ENCODE data around the gene CD79B. TPM values are rescaled to one million over a fixed set of nuclear protein-coding genes. Genes with fewer than 3 reads are reported as not detected.

The CD79B gene
- total and polyA plus RNA-seq, 2 experiments from 2014 or later, result 1.3 to 2.5 TPM

DNA sequence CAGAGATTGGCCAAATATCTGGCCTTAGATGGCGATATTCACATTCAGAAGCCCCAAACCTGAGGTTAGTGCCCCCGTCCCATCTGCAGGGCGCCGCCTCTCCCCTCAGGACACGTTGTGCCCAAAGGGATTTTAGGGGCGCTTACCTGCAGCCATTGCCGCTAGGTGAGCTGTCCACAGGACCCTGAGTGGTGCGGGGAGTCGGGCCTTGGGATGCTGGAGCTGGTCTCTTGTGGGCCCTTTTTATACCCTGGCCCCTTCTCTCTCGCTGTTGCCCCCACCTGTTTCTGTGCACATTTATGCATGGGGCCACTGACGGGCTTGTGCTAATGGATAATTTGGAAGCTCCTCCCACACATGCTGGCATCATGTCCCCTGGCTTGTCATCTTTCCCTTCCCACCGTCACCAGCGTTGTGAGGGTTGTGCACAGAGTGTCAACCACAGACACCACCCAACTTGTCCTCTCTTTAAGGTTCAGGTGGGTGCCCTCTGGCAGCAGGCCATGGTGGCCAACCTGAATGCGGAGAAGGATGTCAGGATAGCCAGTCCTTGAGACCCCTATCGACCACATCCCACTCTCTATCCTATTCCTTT, 21.0 kb downstream of the CD79B start, which contains the start of gene CSHL1:
CSHL1 (minus strand) TSS at position 218 of the 595 bp plus-strand sequence; CDS start at position 156, 62 bp downstream.
- Histone ChIP-seq H3K79me2 (replicated peaks; ENCODE audit: insufficient read depth) (no peaks in the 10 kb centered on the region), H4K20me1 (replicated peaks; ENCODE audit: insufficient read depth) (no peaks in the 10 kb centered on the region), H3K27ac (ENCODE audit: low read depth) (no peak within 1 kb of the TSS), H3K4me1 (ENCODE audit: insufficient read depth) (no peaks in the 10 kb centered on the region; the same call in 1 of the 2 replicates), H3K9me2 (ENCODE audit: insufficient read depth) (no peaks in the 10 kb centered on the region), H3K4me2 (peak within 1 kb of the TSS; percentile 21), H3K4me3 (no peak within 1 kb of the TSS), H2AFZ (peak within 1 kb of the TSS; percentile 16; the same call in 1 of the 2 replicates), H3F3A (replicated peaks; ENCODE audit: low read depth) (no peaks in the 10 kb centered on the region), H3K27me3 (ENCODE audit: insufficient read depth) (no peaks in the 10 kb centered on the region), H3K36me3 (ENCODE audit: insufficient read depth) (no peaks in the 10 kb centered on the region)
- no peak for TF ChIP-seq JUNB (IDR thresholded peaks at IDR 0.05; ENCODE audit: unreplicated experiment)
- no peak for TF ChIP-seq ZNF331 (CRISPR knock-in tag; IDR thresholded peaks at IDR 0.05; ENCODE audit: low read depth)
- TF ChIP-seq NANOG (IDR thresholded peaks at IDR 0.05; ENCODE audit: borderline replicate concordance), result no peak
- TF ChIP-seq, protein P1, sequence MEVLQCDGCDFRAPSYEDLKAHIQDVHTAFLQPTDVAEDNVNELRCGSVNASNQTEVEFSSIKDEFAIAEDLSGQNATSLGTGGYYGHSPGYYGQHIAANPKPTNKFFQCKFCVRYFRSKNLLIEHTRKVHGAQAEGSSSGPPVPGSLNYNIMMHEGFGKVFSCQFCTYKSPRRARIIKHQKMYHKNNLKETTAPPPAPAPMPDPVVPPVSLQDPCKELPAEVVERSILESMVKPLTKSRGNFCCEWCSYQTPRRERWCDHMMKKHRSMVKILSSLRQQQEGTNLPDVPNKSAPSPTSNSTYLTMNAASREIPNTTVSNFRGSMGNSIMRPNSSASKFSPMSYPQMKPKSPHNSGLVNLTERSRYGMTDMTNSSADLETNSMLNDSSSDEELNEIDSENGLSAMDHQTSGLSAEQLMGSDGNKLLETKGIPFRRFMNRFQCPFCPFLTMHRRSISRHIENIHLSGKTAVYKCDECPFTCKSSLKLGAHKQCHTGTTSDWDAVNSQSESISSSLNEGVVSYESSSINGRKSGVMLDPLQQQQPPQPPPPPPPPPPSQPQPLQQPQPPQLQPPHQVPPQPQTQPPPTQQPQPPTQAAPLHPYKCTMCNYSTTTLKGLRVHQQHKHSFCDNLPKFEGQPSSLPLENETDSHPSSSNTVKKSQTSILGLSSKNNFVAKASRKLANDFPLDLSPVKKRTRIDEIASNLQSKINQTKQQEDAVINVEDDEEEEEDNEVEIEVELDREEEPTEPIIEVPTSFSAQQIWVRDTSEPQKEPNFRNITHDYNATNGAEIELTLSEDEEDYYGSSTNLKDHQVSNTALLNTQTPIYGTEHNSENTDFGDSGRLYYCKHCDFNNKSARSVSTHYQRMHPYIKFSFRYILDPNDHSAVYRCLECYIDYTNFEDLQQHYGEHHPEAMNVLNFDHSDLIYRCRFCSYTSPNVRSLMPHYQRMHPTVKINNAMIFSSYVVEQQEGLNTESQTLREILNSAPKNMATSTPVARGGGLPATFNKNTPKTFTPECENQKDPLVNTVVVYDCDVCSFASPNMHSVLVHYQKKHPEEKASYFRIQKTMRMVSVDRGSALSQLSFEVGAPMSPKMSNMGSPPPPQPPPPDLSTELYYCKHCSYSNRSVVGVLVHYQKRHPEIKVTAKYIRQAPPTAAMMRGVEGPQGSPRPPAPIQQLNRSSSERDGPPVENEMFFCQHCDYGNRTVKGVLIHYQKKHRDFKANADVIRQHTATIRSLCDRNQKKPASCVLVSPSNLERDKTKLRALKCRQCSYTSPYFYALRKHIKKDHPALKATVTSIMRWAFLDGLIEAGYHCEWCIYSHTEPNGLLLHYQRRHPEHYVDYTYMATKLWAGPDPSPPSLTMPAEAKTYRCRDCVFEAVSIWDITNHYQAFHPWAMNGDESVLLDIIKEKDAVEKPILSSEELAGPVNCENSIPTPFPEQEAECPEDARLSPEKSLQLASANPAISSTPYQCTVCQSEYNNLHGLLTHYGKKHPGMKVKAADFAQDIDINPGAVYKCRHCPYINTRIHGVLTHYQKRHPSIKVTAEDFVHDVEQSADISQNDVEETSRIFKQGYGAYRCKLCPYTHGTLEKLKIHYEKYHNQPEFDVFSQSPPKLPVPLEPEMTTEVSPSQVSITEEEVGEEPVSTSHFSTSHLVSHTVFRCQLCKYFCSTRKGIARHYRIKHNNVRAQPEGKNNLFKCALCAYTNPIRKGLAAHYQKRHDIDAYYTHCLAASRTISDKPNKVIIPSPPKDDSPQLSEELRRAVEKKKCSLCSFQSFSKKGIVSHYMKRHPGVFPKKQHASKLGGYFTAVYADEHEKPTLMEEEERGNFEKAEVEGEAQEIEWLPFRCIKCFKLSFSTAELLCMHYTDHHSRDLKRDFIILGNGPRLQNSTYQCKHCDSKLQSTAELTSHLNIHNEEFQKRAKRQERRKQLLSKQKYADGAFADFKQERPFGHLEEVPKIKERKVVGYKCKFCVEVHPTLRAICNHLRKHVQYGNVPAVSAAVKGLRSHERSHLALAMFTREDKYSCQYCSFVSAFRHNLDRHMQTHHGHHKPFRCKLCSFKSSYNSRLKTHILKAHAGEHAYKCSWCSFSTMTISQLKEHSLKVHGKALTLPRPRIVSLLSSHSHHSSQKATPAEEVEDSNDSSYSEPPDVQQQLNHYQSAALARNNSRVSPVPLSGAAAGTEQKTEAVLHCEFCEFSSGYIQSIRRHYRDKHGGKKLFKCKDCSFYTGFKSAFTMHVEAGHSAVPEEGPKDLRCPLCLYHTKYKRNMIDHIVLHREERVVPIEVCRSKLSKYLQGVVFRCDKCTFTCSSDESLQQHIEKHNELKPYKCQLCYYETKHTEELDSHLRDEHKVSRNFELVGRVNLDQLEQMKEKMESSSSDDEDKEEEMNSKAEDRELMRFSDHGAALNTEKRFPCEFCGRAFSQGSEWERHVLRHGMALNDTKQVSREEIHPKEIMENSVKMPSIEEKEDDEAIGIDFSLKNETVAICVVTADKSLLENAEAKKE (CRISPR knock-in tag; IDR thresholded peaks at IDR 0.05), result no peak
- TF ChIP-seq CTCF (conservative IDR thresholded peaks at IDR 0.05; ENCODE audit: low read depth in 2 of 2), result no peak
- no peak for TF ChIP-seq ZNF114 (CRISPR knock-in tag; IDR thresholded peaks at IDR 0.05)
- TF ChIP-seq EZH2 (IDR thresholded peaks at IDR 0.05; ENCODE audit: low read depth, unreplicated experiment), result no peak
- TF ChIP-seq POLR2AphosphoS5 (IDR thresholded peaks at IDR 0.05; ENCODE audit: low read depth), result no peak
- no peak for TF ChIP-seq STAT1 (IDR thresholded peaks at IDR 0.05; ENCODE audit: unreplicated experiment)
- no peak for TF ChIP-seq REST (IDR thresholded peaks at IDR 0.05; ENCODE audit: unreplicated experiment)
- TF ChIP-seq, protein P2, sequence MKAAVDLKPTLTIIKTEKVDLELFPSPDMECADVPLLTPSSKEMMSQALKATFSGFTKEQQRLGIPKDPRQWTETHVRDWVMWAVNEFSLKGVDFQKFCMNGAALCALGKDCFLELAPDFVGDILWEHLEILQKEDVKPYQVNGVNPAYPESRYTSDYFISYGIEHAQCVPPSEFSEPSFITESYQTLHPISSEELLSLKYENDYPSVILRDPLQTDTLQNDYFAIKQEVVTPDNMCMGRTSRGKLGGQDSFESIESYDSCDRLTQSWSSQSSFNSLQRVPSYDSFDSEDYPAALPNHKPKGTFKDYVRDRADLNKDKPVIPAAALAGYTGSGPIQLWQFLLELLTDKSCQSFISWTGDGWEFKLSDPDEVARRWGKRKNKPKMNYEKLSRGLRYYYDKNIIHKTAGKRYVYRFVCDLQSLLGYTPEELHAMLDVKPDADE (IDR thresholded peaks at IDR 0.05), result no peak
- TF ChIP-seq CREB1 (CRISPR knock-in tag; IDR thresholded peaks at IDR 0.05; ENCODE audit: low read depth), result no peak
- no peak for TF ChIP-seq EZH2phosphoT487 (IDR thresholded peaks at IDR 0.05; ENCODE audit: unreplicated experiment)
- no peaks in the 10 kb centered on the region for H3K36me3 Mint-ChIP-seq (ENCODE audit: low read depth)
- DNase-seq (ENCODE audit: low spot score) (peak; percentile 16), ATAC-seq (no peak)
- peaks cover 7% of the 10 kb centered on the region for H3K27me3 Mint-ChIP-seq (ENCODE audit: insufficient read depth, low read depth, poor library complexity)
- no peaks in the 10 kb centered on the region for H3K9me3 Mint-ChIP-seq
- no peak within 1 kb of the TSS for H3K27ac Mint-ChIP-seq
- no peak within 1 kb of the TSS for H3K4me3 Mint-ChIP-seq
- H3K4me1 Mint-ChIP-seq, result peaks cover 20% of the 10 kb centered on the region

All from GM23338 (cell line).